Panc1 (cell line): ENCODE data around the gene IBA57.

Source experiments
- TCF7L2 ChIP-seq: IDR thresholded peaks from 2 replicates; pipeline ENCODE4 v1.6.1; 2011; ENCODE audit warnings: mild to moderate bottlenecking, low read depth, low read length, inconsistent platforms
- TF ChIP-seq, protein P1 (sequence below): fragments of 450-650 bp; IDR thresholded peaks from 2 replicates; pipeline ENCODE4 v1.5.1; 2017; ENCODE audit warnings: mild to moderate bottlenecking

DNA sequence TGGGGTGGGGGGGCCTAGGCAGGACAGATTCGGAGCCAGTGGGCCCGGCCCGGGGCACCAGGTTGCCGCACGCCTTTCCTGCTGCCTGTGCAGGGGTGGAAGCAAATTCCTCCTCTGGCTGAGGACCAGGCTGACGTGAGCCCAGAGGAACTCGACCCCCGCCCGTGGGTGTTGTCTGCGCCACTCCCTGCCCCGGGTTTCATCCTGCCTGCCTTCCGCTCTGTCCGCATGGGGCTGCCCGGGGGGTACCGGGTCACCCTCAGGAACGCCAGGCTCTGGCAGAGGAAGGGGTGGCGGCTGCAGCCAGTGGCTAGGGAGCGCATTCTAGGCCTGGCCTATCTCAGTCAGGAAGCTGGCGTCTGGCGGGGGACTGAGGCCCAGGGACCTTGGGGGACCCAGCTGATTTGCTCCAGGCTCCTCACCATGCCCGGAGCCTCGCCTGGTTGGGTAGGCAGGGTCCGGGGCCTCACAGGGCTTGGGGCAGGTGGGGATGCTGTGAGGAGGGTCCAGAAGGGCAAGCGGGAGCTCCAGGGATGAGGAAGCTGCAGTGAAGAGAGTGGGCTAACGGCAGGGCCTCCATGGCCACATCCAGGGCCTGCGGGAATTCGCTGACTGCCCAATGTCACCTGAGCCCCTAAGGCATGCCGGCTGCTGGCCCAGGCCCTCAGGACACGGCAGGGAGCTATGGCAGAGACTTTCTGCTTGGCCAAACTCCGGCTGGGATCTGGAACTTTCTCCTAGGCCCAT, 2.4 kb upstream of the IBA57 start:
- TF ChIP-seq, protein P1, sequence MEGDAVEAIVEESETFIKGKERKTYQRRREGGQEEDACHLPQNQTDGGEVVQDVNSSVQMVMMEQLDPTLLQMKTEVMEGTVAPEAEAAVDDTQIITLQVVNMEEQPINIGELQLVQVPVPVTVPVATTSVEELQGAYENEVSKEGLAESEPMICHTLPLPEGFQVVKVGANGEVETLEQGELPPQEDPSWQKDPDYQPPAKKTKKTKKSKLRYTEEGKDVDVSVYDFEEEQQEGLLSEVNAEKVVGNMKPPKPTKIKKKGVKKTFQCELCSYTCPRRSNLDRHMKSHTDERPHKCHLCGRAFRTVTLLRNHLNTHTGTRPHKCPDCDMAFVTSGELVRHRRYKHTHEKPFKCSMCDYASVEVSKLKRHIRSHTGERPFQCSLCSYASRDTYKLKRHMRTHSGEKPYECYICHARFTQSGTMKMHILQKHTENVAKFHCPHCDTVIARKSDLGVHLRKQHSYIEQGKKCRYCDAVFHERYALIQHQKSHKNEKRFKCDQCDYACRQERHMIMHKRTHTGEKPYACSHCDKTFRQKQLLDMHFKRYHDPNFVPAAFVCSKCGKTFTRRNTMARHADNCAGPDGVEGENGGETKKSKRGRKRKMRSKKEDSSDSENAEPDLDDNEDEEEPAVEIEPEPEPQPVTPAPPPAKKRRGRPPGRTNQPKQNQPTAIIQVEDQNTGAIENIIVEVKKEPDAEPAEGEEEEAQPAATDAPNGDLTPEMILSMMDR, result no peak
- no peak for TF ChIP-seq TCF7L2
